ENCODE data around the gene AKT3.

The AKT3 gene

GRCh38 chr1:243543501-243543900 is 306.5 kb downstream of the AKT3 start:
- in situ Hi-C loops (cut with MboI; ENCODE audit: low sequenced_read_pairs, unreplicated experiment): no loop called here
- TF ChIP-seq CTCF (IDR thresholded peaks at IDR 0.05; ENCODE audit: borderline replicate concordance, control extremely low read depth, extremely low read depth, insufficient read depth, missing control alignments): no peak
- DNase-seq (ENCODE audit: low spot score): no peak

GRCh38 chr1:243542739-243543415 is 307.2 kb downstream of the AKT3 start:
- DNase-seq (ENCODE audit: low spot score): no peak
- in situ Hi-C loops (cut with MboI; ENCODE audit: low sequenced_read_pairs, unreplicated experiment): no loop called here
- no peak for TF ChIP-seq CTCF (IDR thresholded peaks at IDR 0.05; ENCODE audit: borderline replicate concordance, control extremely low read depth, extremely low read depth, insufficient read depth, missing control alignments)

- no peak for TF ChIP-seq CTCF (IDR thresholded peaks at IDR 0.05; ENCODE audit: borderline replicate concordance, control extremely low read depth, extremely low read depth, insufficient read depth, missing control alignments)
- in situ Hi-C loops (cut with MboI; ENCODE audit: low sequenced_read_pairs, unreplicated experiment): no loop called here
- no peak for DNase-seq (ENCODE audit: low spot score)
These were observed 310.4 kb downstream of the AKT3 start for GRCh38 chr1:243539636-243540035.

GRCh38 chr1:243535014-243535413 is 315.0 kb downstream of the AKT3 start:
- DNase-seq (ENCODE audit: low spot score): no peak
- in situ Hi-C loops (cut with MboI; ENCODE audit: low sequenced_read_pairs, unreplicated experiment): no loop called here
- TF ChIP-seq CTCF (IDR thresholded peaks at IDR 0.05; ENCODE audit: borderline replicate concordance, control extremely low read depth, extremely low read depth, insufficient read depth, missing control alignments): no peak

- in situ Hi-C loops (cut with MboI; ENCODE audit: low sequenced_read_pairs, unreplicated experiment): no loop called here
- DNase-seq (ENCODE audit: low spot score): no peak
- TF ChIP-seq CTCF (IDR thresholded peaks at IDR 0.05; ENCODE audit: borderline replicate concordance, control extremely low read depth, extremely low read depth, insufficient read depth, missing control alignments): no peak
These were observed 320.5 kb downstream of the AKT3 start for GRCh38 chr1:243529512-243529911.

GRCh38 chr1:243528459-243529121 is 321.5 kb downstream of the AKT3 start:
- TF ChIP-seq CTCF (IDR thresholded peaks at IDR 0.05; ENCODE audit: borderline replicate concordance, control extremely low read depth, extremely low read depth, insufficient read depth, missing control alignments): no peak
- DNase-seq (ENCODE audit: low spot score): no peak
- in situ Hi-C loops (cut with MboI; ENCODE audit: low sequenced_read_pairs, unreplicated experiment): no loop called here

All from GM13976 (cell line).